H7 (cell line): ENCODE results near the gene MUC5AC. TPM values are rescaled to one million over a fixed set of nuclear protein-coding genes. Genes with fewer than 3 reads are reported as not detected.

Experiments used
- DNase-seq: peaks from one replicate; pipeline ENCODE4 v3.0.0; 2012
- H3K27me3 ChIP-seq: 2 replicates; pipeline ENCODE4 v1.6.0; 2011; ENCODE audit warnings: mild to moderate bottlenecking, low read length; ENCODE audit not compliant: control insufficient read depth, insufficient read depth
- H3K36me3 ChIP-seq: replicated peaks from 2 replicates; pipeline ENCODE4 v1.5.1; 2011; ENCODE audit warnings: low read length; ENCODE audit not compliant: control insufficient read depth, insufficient read depth
- H3K4me3 ChIP-seq: 2 replicates; pipeline ENCODE4 v1.5.1; 2011; ENCODE audit warnings: low read depth, mild to moderate bottlenecking, control low read depth, low read length, moderate library complexity; ENCODE audit not compliant: insufficient read depth
- total RNA-seq: library from RNA; depleted of rRNA; stranded (reverse); fragments of >200 nt; shearing (Covaris generic); gene quantifications from 2 replicates; pipeline ENCODE4 v1.2.3, GENCODE V29; 2014

MUC5AC gene
- total RNA-seq, 1 experiment from 2014 or later: not detected

DNA sequence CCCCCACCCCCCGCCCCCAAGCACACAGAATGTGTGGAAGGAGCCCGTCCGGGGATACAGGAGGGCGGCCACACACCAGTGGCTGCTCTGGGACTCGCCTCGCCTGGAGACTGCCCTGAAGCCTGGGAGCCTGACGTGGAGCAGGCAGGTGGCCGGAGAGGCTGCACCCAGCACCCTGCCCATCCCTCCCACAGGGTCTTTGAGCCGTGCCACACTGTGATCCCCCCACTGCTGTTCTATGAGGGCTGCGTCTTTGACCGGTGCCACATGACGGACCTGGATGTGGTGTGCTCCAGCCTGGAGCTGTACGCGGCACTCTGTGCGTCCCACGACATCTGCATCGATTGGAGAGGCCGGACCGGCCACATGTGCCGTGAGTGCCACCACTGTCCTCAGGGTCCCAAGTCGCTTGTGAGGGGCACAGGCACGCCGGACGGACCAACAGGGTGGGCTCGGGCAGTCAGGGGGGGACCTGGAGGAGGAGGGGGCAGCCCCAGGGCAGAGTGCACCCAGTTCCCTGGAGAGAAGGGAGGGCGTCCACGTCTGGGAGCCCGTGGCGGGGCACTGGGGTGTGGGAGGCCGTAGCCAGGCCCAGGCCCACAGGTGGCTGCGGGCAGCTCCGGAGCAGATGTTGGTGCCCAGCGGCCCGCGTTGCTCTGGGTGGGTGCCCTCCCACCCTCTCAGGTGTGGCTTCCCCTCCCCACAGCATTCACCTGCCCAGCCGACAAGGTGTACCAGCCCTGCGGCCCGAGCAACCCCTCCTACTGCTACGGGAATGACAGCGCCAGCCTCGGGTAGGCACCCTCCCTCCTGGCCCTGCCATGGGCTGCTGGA lies 38.1 kb downstream of the MUC5AC start:
- H3K36me3 ChIP-seq: no peaks in the 10 kb centered on the region
- H3K4me3 ChIP-seq: no peak overlapping the region
- no peaks in the 10 kb centered on the region for H3K27me3 ChIP-seq
- DNase-seq: peak; percentile 50

DNA sequence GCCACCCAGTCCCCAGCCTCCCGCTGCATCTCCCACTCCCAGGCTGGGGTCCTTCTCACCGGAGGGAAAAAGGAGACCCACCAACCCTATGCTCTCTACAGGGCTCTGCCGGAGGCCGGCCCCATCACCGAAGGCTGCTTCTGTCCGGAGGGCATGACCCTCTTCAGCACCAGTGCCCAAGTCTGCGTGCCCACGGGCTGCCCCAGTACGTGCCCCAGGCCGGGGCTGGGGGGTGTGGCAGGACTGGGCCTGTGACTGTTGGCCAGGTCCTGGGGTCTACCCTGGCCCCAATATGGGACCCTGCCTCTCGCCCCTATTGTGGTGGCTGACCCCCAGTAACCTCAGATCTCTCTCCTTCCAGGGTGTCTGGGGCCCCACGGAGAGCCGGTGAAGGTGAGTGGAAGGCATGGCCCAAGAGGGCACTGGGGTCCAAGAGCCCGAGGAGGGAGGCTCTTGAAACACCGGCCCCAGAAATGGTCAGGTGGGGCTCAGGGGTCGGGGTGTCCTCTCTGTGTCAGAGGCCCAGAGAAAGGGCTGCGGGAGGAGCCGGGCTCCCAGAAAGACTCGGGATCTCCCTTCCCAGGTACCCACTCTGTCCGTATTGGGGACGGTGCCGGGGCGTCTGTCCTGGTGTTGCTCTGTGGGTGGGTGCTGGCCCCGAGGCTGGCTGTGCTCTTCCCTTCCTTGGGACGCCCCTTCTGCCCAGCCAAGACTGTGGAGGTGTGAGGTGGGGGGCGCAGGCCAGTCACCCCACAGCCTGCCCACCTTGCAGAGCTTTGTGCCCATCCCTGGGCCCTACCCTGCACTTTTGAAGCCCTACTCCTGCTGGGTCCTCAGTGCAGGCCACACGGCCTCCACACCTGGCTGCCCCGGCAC lies 39.0 kb downstream of the MUC5AC start:
- Histone ChIP-seq H3K27me3 (no peaks in the 10 kb centered on the region), H3K4me3 (no peak overlapping the region)
- peak; percentile 49 for DNase-seq

DNA sequence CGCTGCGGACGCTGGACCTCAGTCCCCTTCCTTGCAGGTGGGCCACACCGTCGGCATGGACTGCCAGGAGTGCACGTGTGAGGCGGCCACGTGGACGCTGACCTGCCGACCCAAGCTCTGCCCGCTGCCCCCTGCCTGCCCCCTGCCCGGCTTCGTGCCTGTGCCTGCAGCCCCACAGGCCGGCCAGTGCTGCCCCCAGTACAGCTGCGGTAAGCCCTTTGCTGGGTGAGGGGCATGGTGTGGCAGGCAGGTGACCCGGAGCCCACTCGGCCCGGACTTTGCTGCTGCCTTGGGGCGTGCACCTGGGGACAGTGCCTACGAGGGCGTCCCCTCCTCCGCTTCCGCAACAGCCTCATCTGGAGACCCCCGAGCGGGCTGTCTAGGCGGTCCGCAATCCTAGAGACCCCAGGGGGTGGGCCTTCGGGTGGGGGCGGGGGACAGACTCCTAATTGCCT lies 39.7 kb downstream of the MUC5AC start:
- Histone ChIP-seq H3K27me3 (no peaks in the 10 kb centered on the region), H3K4me3 (no peak overlapping the region), H3K36me3 (no peaks in the 10 kb centered on the region)
- no peak for DNase-seq

More for the DNA sequence above, 39.0 kb downstream of the MUC5AC start:
- no peaks in the 10 kb centered on the region for H3K36me3 ChIP-seq

DNA sequence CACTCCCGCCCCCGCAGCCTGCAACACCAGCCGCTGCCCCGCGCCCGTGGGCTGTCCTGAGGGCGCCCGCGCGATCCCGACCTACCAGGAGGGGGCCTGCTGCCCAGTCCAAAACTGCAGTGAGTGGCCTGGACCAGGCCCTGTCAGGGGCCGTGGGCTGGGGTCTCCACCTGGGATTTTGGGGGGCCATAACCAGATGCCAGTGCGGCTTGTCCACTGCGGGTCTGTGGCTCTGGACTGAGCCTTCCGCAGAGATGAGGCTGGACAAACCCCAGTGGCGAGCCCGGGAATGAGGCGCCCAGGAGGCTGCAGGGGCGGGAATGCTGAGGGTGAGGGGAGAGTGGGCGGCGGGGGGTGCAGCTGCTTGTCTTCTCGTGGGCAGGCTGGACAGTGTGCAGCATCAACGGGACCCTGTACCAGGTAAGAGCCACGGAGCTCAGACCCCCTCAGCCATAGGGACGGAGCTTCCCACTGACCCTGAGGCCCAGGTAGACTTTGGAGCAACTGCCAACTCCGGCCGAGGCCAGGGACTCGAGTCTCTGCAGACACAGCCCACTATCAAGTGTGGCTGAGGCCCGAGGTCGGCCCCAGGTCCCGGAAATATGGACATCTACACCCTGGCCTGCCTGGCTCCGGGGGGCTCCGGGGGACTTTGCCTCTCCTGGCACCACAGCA lies 40.3 kb downstream of the MUC5AC start:
- no peaks in the 10 kb centered on the region for H3K36me3 ChIP-seq
- H3K27me3 ChIP-seq: no peaks in the 10 kb centered on the region
- peak; percentile 88 for DNase-seq
- no peak overlapping the region for H3K4me3 ChIP-seq

GRCh38 chr11:1198561-1199240 lies 40.9 kb downstream of the MUC5AC start:
- peak; percentile 52 for DNase-seq
- Histone ChIP-seq H3K4me3 (no peak overlapping the region), H3K36me3 (no peaks in the 10 kb centered on the region), H3K27me3 (no peaks in the 10 kb centered on the region)

- H3K27me3 ChIP-seq: no peaks in the 10 kb centered on the region
- no peaks in the 10 kb centered on the region for H3K36me3 ChIP-seq
- peak; percentile 46 for DNase-seq
- no peak overlapping the region for H3K4me3 ChIP-seq
Measured at GRCh38 chr11:1199241-1199750, 41.5 kb downstream of the MUC5AC start.

GRCh38 chr11:1199751-1200610 lies 42.2 kb downstream of the MUC5AC start:
- DNase-seq: peak; percentile 59
- no peak overlapping the region for H3K4me3 ChIP-seq
- H3K36me3 ChIP-seq: no peaks in the 10 kb centered on the region
- H3K27me3 ChIP-seq: no peaks in the 10 kb centered on the region

DNA sequence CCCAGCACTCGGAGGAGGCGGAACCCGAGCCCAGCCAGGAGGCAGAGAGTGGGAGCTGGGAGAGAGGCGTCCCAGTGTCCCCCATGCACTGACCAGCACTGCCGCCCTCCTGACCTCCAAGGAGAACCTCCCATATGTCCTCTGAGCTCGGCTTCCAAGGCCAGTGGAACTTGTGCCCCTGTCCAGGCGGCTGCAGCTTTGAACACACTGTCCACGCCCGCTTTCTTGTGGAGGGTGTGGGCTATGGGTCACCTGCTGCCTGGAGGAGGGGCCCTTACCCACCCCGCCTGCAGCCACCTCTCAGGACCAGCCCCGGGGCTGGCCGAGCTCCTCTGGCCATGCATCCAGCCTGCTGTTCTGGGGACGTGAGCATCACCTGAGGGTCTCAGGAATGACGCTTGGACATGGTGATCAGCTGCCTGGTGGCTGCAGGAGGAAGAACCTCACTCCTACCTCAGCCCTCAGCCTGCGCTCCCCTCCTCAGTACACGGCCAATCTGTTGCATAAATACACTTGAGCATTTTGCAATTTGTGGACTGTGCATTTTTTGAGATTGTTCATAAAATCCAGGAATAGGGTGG lies 42.9 kb downstream of the MUC5AC start:
- no peaks in the 10 kb centered on the region for H3K36me3 ChIP-seq
- DNase-seq: peak; percentile 56
- no peaks in the 10 kb centered on the region for H3K27me3 ChIP-seq

GRCh38 chr11:1201395-1202153 lies 43.8 kb downstream of the MUC5AC start:
- Histone ChIP-seq H3K4me3 (no peak overlapping the region), H3K36me3 (no peaks in the 10 kb centered on the region), H3K27me3 (no peaks in the 10 kb centered on the region)
- DNase-seq: no peak

More for the DNA sequence above, 42.9 kb downstream of the MUC5AC start:
- no peak overlapping the region for H3K4me3 ChIP-seq

DNA sequence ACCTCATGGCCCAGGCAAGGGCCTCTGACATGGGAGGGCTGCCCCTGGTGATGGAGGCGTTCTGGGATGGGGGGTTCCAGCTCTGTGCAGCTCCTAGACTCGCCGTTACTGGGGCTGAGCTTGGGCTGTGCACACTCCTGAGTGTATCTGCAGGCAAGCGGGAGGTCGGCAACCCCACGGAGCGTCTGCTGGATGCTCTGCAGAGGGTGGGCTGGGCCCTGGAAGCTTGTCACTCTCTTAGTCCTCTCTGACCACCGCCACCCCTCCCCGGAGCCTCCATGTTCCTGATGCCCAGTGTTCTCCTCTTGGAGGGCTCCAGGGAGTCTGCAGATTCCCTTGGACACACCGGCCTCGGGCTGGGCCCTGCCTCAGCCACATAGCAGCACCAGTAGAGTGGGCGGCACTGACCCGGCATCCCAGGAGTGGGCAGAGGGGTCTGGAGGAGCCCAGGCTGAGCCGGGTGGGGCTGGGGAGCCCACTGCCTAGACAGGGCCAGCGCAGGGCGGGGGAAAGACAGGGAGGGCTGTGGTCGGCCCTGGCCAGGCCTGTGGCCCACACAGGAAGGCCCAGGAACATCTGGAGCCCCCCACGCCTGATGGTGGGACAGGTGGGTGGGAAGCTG lies 44.5 kb downstream of the MUC5AC start:
- Histone ChIP-seq H3K4me3 (no peak overlapping the region), H3K36me3 (no peaks in the 10 kb centered on the region), H3K27me3 (no peaks in the 10 kb centered on the region)
- DNase-seq: peak; percentile 65

DNA sequence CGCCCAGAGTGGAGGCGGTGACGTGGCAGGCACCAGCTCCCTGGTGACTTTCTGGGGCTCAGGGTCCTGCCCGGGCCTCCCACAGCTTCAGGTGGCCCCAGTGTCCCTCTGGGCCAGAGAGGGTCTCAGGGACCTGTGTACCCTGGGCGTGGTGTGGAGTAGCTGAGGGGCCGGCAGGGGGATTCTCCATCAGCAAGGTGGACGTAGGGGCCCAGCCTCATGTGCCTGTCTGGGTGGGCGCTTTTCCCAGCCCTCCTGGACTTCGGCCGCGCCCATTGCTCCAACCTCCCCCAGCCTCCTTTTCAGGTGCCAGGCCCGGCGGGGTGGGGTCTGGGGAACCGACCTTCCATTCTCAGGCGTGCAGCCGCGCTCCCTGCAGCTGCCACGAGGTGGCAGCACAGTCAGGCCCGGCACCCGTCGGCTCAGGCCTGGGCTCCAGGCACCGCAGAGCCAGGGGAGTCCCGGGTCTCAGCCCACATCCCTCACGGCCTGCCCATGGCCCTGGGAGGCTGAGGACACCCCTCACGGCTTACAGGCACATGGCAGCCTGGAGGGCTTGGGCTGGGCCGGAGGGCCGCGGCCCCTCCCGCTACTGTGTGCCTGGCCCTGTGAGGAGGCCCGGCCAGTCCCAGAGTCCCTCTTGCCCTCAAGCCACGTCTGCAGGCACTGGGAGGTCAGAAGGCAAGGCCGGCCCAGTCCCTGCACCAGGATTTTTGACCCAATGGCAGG lies 45.2 kb downstream of the MUC5AC start:
- Histone ChIP-seq H3K27me3 (no peaks in the 10 kb centered on the region), H3K36me3 (no peaks in the 10 kb centered on the region), H3K4me3 (no peak overlapping the region)
- peak; percentile 99 for DNase-seq
